Measurements from ENCODE around the gene PKD1L1. TPM values are rescaled to one million over a fixed set of nuclear protein-coding genes. Genes with fewer than 3 reads are reported as not detected.

The PKD1L1 gene
- total RNA-seq, 1 donor from 2014 or later: 0.59 TPM

DNA sequence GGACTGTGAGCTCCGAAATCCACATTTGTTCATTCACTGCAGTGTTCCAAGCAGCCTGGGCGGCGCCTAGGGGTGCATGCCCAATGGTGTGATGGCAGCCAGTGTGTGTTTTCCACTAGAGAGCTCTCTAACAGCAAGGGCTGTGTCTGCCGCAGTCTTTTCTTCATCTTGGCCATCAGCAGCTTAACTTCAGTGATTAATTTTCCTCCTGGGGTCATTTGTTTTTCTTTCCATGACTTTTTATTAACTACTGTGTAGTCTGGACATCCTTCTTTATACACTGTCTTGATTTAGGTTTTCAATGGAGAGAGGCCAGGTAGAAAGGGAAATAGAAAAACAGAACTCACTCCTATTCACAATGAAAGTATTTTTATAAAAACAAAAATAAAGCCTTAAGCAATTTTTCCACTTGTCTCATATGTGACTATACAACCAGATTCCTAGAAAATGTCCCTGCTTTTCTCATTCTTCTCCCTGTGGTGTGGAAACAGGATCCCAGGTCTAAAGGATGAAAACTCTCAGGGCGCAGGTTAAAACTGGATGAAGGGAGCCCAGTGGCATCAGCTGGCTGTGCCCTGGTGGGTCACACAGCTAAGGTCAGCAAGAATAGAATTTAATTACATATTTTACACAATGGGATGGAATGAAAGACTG is 176.8 kb downstream of the PKD1L1 start:
- TF ChIP-seq, protein P1, sequence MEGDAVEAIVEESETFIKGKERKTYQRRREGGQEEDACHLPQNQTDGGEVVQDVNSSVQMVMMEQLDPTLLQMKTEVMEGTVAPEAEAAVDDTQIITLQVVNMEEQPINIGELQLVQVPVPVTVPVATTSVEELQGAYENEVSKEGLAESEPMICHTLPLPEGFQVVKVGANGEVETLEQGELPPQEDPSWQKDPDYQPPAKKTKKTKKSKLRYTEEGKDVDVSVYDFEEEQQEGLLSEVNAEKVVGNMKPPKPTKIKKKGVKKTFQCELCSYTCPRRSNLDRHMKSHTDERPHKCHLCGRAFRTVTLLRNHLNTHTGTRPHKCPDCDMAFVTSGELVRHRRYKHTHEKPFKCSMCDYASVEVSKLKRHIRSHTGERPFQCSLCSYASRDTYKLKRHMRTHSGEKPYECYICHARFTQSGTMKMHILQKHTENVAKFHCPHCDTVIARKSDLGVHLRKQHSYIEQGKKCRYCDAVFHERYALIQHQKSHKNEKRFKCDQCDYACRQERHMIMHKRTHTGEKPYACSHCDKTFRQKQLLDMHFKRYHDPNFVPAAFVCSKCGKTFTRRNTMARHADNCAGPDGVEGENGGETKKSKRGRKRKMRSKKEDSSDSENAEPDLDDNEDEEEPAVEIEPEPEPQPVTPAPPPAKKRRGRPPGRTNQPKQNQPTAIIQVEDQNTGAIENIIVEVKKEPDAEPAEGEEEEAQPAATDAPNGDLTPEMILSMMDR (IDR thresholded peaks at IDR 0.05): no peak
- no peaks in the 10 kb centered on the region for H3K36me3 ChIP-seq
- ATAC-seq (no peak), DNase-seq (no peak)
- no peaks in the 10 kb centered on the region for H3K27me3 ChIP-seq (ENCODE audit: low read depth)
- no peaks in the 10 kb centered on the region for H3K4me1 ChIP-seq
- H3K4me3 ChIP-seq: no peak overlapping the region
- intact Hi-C loops (cut with DNase I): no loop called here
- H3K9me3 ChIP-seq: no peaks in the 10 kb centered on the region
- H3K27ac ChIP-seq: no peak overlapping the region

DNA sequence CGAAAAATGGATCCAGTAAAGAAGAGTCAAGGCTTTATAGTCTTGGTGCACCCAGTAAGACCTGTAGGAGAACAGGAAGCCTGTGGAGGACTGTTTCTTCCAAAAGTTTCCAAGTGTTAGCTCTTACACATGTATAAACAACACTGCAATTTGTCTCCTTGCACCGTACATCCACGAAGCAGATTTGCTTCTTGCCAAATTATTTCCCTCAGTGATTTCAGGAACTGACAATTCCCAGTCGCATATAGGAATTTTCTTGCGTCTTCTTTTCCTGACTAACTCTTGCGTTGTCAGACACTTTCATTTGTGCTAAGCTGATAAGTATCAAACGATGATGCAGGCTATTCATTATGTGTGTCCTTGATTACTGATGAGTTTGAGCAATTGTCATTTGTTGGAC is 182.1 kb downstream of the PKD1L1 start:
- H3K4me1 ChIP-seq: peaks cover 6% of the 10 kb centered on the region
- H3K36me3 ChIP-seq: no peaks in the 10 kb centered on the region
- DNase-seq (no peak), ATAC-seq (no peak)
- intact Hi-C loops (cut with DNase I): no loop called here
- H3K9me3 ChIP-seq: no peaks in the 10 kb centered on the region
- H3K27ac ChIP-seq: no peak overlapping the region
- TF ChIP-seq, protein P1 (IDR thresholded peaks at IDR 0.05): no peak
- no peaks in the 10 kb centered on the region for H3K27me3 ChIP-seq (ENCODE audit: low read depth)
- H3K4me3 ChIP-seq: no peak overlapping the region

DNA sequence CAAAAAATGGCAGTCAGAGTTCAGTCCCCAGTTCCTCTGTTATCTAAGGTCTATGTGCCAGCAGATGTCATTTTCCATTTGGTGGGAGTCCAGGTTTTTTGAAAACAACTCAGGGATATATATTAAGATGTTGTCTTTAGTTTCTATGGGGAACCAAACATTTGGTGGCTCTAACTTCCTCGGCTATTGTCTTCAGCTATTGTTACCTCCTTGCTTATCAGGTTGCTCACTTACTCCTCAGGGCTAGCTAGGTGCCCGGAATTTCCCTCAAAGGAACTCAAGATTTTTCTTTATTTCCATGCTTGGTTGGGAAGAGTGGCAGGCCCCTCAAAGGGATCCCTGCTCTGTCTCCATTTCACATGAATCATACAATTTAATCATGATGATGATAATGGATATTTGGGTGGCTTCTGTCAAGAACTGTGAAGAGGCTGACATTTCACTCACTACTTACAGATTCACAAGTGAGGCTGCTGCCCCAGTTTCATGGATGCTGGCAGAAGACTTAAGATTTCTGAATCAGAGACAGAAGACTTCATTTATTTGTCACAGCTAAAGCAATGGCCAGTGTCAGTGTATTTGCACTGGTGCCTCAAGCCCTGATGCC is 182.8 kb downstream of the PKD1L1 start:
- Histone ChIP-seq H3K27ac (no peak overlapping the region), H3K27me3 (ENCODE audit: low read depth) (no peaks in the 10 kb centered on the region), H3K36me3 (no peaks in the 10 kb centered on the region), H3K4me1 (peaks cover 6% of the 10 kb centered on the region), H3K9me3 (no peaks in the 10 kb centered on the region), H3K4me3 (no peak overlapping the region)
- intact Hi-C loops (cut with DNase I): no loop called here
- DNase-seq (no peak), ATAC-seq (no peak)
- TF ChIP-seq, protein P1 (IDR thresholded peaks at IDR 0.05): no peak

DNA sequence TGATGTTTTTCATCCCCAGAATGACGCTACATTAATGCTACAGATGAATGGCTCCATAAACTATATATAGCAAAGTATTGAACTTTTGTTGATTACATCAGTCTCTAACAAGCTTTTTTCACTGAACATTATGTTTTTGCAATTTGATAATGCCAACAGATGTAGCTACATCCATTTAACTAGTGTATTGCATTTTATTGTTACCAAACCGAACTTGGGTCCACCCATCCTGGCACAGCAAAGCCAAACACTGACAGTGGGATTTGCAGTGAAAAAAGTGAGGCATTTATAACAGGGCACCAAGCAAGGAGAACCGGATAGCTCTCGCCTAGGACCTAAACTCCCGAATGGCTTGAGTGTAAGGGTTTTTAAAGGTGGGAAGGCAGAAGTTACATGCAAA is 183.5 kb downstream of the PKD1L1 start:
- no peaks in the 10 kb centered on the region for H3K36me3 ChIP-seq
- H3K27ac ChIP-seq: no peak overlapping the region
- intact Hi-C loops (cut with DNase I): no loop called here
- DNase-seq: no peak
- ATAC-seq: no peak
- H3K9me3 ChIP-seq: no peaks in the 10 kb centered on the region
- H3K4me1 ChIP-seq: peaks cover 6% of the 10 kb centered on the region
- no peaks in the 10 kb centered on the region for H3K27me3 ChIP-seq (ENCODE audit: low read depth)
- TF ChIP-seq, protein P1 (IDR thresholded peaks at IDR 0.05): no peak
- H3K4me3 ChIP-seq: no peak overlapping the region

DNA sequence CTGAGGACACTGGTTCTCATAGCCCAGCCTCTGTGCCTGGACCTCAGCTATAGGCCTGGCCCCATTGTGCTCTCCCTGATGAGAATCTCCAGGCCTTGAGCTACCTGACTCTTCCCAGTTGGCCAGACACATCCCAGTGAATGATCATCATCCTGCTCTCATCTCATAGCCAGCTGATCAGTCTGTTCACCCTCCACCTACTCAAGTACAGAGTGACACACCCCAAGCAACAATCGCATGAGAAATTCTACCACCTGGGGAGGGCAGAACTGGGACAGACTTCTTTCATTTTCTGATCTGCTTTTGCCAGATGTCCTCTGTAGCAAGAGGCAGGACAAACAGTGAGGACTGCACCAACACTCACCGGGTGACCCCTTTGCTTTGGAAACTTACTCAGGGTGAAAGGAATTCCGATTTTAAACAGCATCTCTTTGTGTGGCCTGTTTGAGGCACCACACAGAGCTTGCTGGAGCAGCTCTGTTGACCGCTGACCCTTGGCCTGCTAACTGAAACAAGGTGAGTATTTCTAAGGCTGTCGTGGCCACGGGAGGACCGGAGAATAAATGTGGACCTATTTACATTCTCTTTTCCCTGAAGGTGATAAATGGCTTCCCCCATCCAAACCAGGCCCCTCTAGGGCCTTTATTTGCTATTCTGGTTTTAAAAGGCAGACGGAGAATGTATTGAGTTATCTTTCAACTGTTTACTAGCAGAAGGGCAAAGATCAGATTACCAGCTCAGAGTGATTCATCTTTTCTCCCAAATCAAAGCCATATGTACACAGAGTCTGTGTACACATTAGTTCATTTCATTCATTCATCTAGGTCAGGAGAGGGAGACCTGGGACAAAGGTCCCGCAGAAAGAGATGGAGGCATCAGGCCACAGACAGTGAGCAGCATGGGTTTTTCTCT is 184.9 kb downstream of the PKD1L1 start:
- no peaks in the 10 kb centered on the region for H3K36me3 ChIP-seq
- intact Hi-C loops (cut with DNase I): no loop called here
- no peak overlapping the region for H3K4me3 ChIP-seq
- H3K27me3 ChIP-seq (ENCODE audit: low read depth): no peaks in the 10 kb centered on the region
- TF ChIP-seq, protein P1 (IDR thresholded peaks at IDR 0.05): no peak
- DNase-seq (no peak), ATAC-seq (peak in 1 of 2 donors; percentile 43)
- peaks cover 12% of the 10 kb centered on the region for H3K4me1 ChIP-seq
- H3K27ac ChIP-seq: no peak overlapping the region
- H3K9me3 ChIP-seq: no peaks in the 10 kb centered on the region

Measured in lower lobe of right lung (tissue), 2 donors.